Tibial nerve (tissue), 4 donors: ENCODE measurements around the gene SEPTIN12. TPM values are rescaled to one million over a fixed set of nuclear protein-coding genes. Genes with fewer than 3 reads are reported as not detected.

Source experiments
- DNase-seq, 2 donors: peaks; one replicate each; pipeline ENCODE4 v3.0.0-alpha.2; 2019; ENCODE audit warnings: low spot score in 2 of 2
- H3K27ac ChIP-seq, 4 donors: fragments of 200-600 bp; sonication (generic) in 3 of 4; one replicate each; pipeline ENCODE4 v1.5.1; 2017 to 2019; ENCODE audit warnings: mild to moderate bottlenecking in 1 of 4
- H3K27me3 ChIP-seq, 2 donors: fragments of 200-600 bp; sonication (generic) in 1 of 2; one replicate each; pipeline versions ENCODE4 v1.5.1 to v1.6.0; 2017 to 2019
- H3K36me3 ChIP-seq, 3 donors: fragments of 200-600 bp; sonication (generic); one replicate each; pipeline ENCODE4 v1.5.1; 2018 to 2019
- H3K4me1 ChIP-seq, 4 donors: fragments of 200-600 bp; sonication (generic) in 3 of 4; one replicate each; pipeline ENCODE4 v1.5.1; 2017 to 2019
- H3K4me3 ChIP-seq, 4 donors: fragments of 200-600 bp; sonication (generic) in 3 of 4; one replicate each; pipeline ENCODE4 v1.5.1; 2017 to 2019; ENCODE audit warnings: mild to moderate bottlenecking in 1 of 4, moderate library complexity in 1 of 4
- H3K9me3 ChIP-seq, 4 donors: fragments of 200-600 bp; sonication (generic) in 3 of 4; one replicate each; pipeline ENCODE4 v1.5.1; 2017 to 2019
- CTCF ChIP-seq, 5 experiments: fragments of 200-600 bp in 3 of 5; fragments of 450-650 bp in 2 of 5; sonication (generic) in 3 of 5; IDR thresholded peaks; one replicate each; pipeline ENCODE4 v1.5.1; 2016 to 2019; ENCODE audit warnings: antibody characterized with exemption in 5 of 5, mild to moderate bottlenecking in 3 of 5, moderate library complexity in 2 of 5
- EP300 ChIP-seq, 2 donors: sonication (generic); formaldehyde crosslinking; IDR thresholded peaks; one replicate each; pipeline ENCODE4 v1.6.1; 2017; ENCODE audit warnings: antibody characterized with exemption in 2 of 2, mild to moderate bottlenecking in 1 of 2
- POLR2A ChIP-seq, 2 donors: fragments of 450-650 bp; IDR thresholded peaks; one replicate each; pipeline ENCODE4 v1.6.1; 2017; ENCODE audit warnings: antibody characterized with exemption in 2 of 2, mild to moderate bottlenecking in 2 of 2, moderate library complexity in 2 of 2
- WGBS, 2 donors: methylation state at CpG; one replicate each; pipeline ENCODE4 v1.1.5; 2018; 5-methylcytosine and 5-hydroxymethylcytosine counted together
- total RNA-seq, 4 donors: library from RNA; depleted of rRNA; stranded (reverse); fragments of >200 nt; gene quantifications; one replicate each; pipeline ENCODE4 v1.1.0, GENCODE V29; 2016

The SEPTIN12 gene
- total RNA-seq, 4 donors from 2014 or later: not detected

DNA sequence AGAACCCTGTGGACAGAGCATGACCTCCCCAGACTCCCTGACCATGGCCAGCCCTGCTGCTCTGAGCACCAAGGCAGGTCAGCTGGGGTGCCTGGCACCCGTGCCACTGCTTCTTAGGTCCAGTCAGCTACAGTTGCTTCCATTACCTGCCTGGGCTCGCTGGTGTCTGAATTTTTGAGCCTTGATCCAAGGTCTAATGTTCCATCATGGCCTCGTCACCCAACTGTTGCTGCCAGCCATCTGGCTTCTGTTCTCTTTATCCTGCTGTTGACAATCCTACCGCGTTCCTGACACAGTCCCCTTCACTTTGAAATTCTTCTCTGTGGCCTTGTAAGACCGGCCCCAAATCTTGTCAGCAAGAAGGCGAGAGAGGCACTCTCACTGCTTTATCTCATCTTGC is 42.3 kb upstream of the SEPTIN12 start:
- Histone ChIP-seq H3K4me1 (no peaks in the 10 kb centered on the region), H3K4me3 (no peak overlapping the region), H3K27me3 (no peaks in the 10 kb centered on the region), H3K36me3 (peaks cover 0 to 98% (median 32%) of the 10 kb centered on the region in 3 donors), H3K27ac (no peak overlapping the region), H3K9me3 (no peaks in the 10 kb centered on the region)
- no peak for DNase-seq
- 89 to 92% methylated on average over 7 of the region's 7 CpGs for WGBS, 2 donors
- TF ChIP-seq POLR2A (IDR thresholded peaks at IDR 0.05): no peak
- TF ChIP-seq EP300 (IDR thresholded peaks at IDR 0.05): no peak
- no peak for TF ChIP-seq CTCF (IDR thresholded peaks at IDR 0.05)

DNA sequence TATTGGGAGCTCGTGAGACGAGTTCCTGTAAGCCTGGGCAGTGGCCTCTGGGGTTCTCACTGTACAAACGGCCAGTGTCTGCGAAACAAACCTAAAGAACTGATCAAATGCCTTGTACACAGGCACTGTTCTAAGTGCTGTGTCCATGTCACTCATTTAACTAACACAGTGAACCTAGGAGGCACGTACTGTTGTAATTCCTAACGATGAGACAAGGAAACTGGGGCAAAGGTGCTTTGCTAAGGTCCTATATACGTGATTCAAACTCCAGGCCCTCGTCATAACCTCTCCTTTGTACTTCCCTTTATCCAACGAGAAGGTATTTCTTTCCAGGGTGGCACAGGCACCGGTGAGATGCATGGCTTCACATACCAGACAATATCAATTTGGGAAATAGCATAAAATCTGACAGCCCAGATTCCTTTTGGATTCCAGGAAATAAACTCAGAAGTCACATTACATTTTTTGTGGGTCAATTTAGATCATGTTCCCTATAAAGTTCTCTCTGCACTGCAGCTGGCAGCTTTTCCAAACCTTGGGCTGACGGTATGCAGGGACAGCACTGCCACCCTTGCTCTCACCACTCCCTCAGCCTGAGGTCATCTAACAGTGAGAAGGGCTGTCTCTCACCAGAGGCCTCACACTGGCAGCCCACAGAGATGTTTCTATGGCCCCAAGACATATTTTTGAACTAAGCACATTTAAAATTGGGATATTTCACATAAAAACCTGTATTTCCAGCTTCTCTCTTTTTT is 40.6 kb upstream of the SEPTIN12 start:
- no peaks in the 10 kb centered on the region for H3K27me3 ChIP-seq
- H3K27ac ChIP-seq: no peak overlapping the region
- H3K9me3 ChIP-seq: no peaks in the 10 kb centered on the region
- no peaks in the 10 kb centered on the region for H3K4me1 ChIP-seq
- no peak for DNase-seq
- no peak for TF ChIP-seq POLR2A (IDR thresholded peaks at IDR 0.05)
- no peak for TF ChIP-seq EP300 (IDR thresholded peaks at IDR 0.05)
- TF ChIP-seq CTCF (IDR thresholded peaks at IDR 0.05): no peak
- WGBS, 2 donors: 88 to 91% methylated on average over 11 of the region's 11 CpGs
- no peak overlapping the region for H3K4me3 ChIP-seq
- H3K36me3 ChIP-seq: peaks cover 0 to 99% (median 43%) of the 10 kb centered on the region in 3 donors

DNA sequence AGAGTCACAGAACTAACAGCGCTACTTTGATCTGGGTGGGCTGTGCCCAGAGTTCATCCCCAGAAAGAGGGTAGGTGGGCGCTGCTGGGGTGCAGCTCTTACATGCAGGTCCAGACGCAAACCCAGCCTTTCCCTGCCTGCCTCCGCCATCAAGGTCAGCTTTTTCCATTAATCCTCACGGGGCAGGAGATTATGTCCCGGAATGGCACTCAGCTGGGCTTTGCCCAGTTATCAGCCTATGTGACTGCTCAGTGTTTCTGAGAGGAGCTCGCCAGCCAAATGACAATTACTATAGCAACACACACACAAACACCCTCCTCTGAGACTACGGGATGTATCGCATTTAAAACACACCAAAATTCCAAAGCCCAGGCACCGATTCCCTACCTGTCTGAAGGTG is 38.8 kb upstream of the SEPTIN12 start:
- no peak for TF ChIP-seq EP300 (IDR thresholded peaks at IDR 0.05)
- TF ChIP-seq POLR2A (IDR thresholded peaks at IDR 0.05): no peak
- no peak for TF ChIP-seq CTCF (IDR thresholded peaks at IDR 0.05)
- Histone ChIP-seq H3K4me1 (no peaks in the 10 kb centered on the region), H3K9me3 (no peaks in the 10 kb centered on the region), H3K27ac (no peak overlapping the region), H3K4me3 (no peak overlapping the region), H3K36me3 (peaks cover 0 to 100% (median 44%) of the 10 kb centered on the region in 3 donors), H3K27me3 (no peaks in the 10 kb centered on the region)
- WGBS, 2 donors: 88 to 93% methylated on average over 10 of the region's 10 CpGs
- no peak for DNase-seq

GRCh38 chr16:4826526-4826925 is 38.4 kb upstream of the SEPTIN12 start:
- TF ChIP-seq POLR2A (IDR thresholded peaks at IDR 0.05) (no peak), CTCF (IDR thresholded peaks at IDR 0.05) (no peak), EP300 (IDR thresholded peaks at IDR 0.05) (no peak)
- H3K27me3 ChIP-seq: no peaks in the 10 kb centered on the region
- no peaks in the 10 kb centered on the region for H3K9me3 ChIP-seq
- 93 to 96% methylated on average over 4 of the region's 4 CpGs for WGBS, 2 donors
- no peak overlapping the region for H3K27ac ChIP-seq
- no peak for DNase-seq
- no peaks in the 10 kb centered on the region for H3K4me1 ChIP-seq
- peaks cover 0 to 100% (median 44%) of the 10 kb centered on the region in 3 donors for H3K36me3 ChIP-seq
- no peak overlapping the region for H3K4me3 ChIP-seq

GRCh38 chr16:4825196-4825595 is 37.1 kb upstream of the SEPTIN12 start:
- 86 to 90% methylated on average over 8 of the region's 8 CpGs for WGBS, 2 donors
- Histone ChIP-seq H3K4me1 (no peaks in the 10 kb centered on the region), H3K4me3 (no peak overlapping the region), H3K27ac (no peak overlapping the region), H3K36me3 (peaks cover 0 to 100% (median 45%) of the 10 kb centered on the region in 3 donors), H3K27me3 (no peaks in the 10 kb centered on the region), H3K9me3 (no peaks in the 10 kb centered on the region)
- TF ChIP-seq EP300 (IDR thresholded peaks at IDR 0.05) (no peak), POLR2A (IDR thresholded peaks at IDR 0.05) (no peak), CTCF (IDR thresholded peaks at IDR 0.05) (no peak)
- DNase-seq: no peak
